Neural progenitor cell (in vitro differentiated cells): ENCODE data around the gene FMNL2.

ENCODE experiments used
- EZH2phosphoT487 ChIP-seq: fragments of 200-600 bp; sonication (generic); IDR thresholded peaks from 2 replicates; pipeline ENCODE4 v1.6.1; 2017; ENCODE audit warnings: antibody characterized with exemption
- TF ChIP-seq, protein P1 (sequence below): fragments of 200-600 bp; sonication (generic); IDR thresholded peaks from 2 replicates; pipeline ENCODE4 v1.5.1; 2017; ENCODE audit warnings: antibody characterized with exemption, mild to moderate bottlenecking

DNA sequence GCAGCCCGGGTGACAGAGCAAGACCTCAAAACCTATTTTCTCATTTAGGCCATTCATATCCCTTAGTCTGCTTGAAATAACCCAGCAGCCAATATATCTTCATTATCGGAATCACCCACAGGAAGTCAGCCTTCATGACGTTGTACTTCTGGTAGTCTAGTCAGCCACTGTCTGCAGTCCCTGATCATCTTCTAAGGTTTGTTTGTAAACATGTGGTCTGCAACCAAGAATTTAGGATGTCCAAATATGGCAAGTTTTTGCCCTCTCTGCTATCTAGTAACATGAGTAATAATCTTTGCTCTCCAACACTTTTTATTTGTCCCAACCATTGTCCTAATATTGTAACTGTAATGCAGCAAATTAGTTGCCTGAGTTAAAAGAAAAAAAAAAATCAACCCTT lies 289.8 kb downstream of the FMNL2 start:
- no peak for TF ChIP-seq EZH2phosphoT487
- TF ChIP-seq, protein P1, sequence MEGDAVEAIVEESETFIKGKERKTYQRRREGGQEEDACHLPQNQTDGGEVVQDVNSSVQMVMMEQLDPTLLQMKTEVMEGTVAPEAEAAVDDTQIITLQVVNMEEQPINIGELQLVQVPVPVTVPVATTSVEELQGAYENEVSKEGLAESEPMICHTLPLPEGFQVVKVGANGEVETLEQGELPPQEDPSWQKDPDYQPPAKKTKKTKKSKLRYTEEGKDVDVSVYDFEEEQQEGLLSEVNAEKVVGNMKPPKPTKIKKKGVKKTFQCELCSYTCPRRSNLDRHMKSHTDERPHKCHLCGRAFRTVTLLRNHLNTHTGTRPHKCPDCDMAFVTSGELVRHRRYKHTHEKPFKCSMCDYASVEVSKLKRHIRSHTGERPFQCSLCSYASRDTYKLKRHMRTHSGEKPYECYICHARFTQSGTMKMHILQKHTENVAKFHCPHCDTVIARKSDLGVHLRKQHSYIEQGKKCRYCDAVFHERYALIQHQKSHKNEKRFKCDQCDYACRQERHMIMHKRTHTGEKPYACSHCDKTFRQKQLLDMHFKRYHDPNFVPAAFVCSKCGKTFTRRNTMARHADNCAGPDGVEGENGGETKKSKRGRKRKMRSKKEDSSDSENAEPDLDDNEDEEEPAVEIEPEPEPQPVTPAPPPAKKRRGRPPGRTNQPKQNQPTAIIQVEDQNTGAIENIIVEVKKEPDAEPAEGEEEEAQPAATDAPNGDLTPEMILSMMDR = no peak
